K562 (cell line): ENCODE results near the gene ASPA. TPM values are rescaled to one million over a fixed set of nuclear protein-coding genes. Genes with fewer than 3 reads are reported as not detected.

Source experiments
- CBX1 ChIP-seq: sonication (generic); IDR thresholded peaks from 2 replicates; pipeline ENCODE4 v1.6.1; 2016; ENCODE audit warnings: antibody characterized with exemption, low read depth, mild to moderate bottlenecking
- GABPB2 ChIP-seq: fragments of 250-450 bp; sonication (Bioruptor Pico); conservative IDR thresholded peaks from 2 replicates; pipeline ENCODE4 v1.5.1; 2021; ENCODE audit warnings: mild to moderate bottlenecking
- GTF2F1 ChIP-seq: IDR thresholded peaks from 2 replicates; pipeline ENCODE4 v1.6.1; 2011; ENCODE audit warnings: low read depth, low read length, improper control_type of control experiment
- NR2F6 ChIP-seq: fragments of 450-650 bp; formaldehyde crosslinking; IDR thresholded peaks from 2 replicates; pipeline ENCODE4 v1.4.0; 2020; ENCODE audit warnings: mild to moderate bottlenecking
- NRF1 ChIP-seq, 2 experiments: fragments of 450-650 bp; IDR thresholded peaks in 1 of 2; conservative IDR thresholded peaks in 1 of 2; 2 replicates each; pipeline ENCODE4 v1.6.1; 2014; ENCODE audit warnings: mild to moderate bottlenecking in 2 of 2
- PTRF ChIP-seq: fragments of 450-650 bp; IDR thresholded peaks from 2 replicates; pipeline ENCODE4 v1.6.1; 2016; ENCODE audit warnings: mild to moderate bottlenecking, missing genetic modification characterization, missing compliant biosample characterization
- SIN3B ChIP-seq: fragments of 450-650 bp; IDR thresholded peaks from 2 replicates; pipeline ENCODE4 v1.6.1; 2017; ENCODE audit warnings: low read depth, mild to moderate bottlenecking, moderate library complexity
- ZNF124 ChIP-seq: sonication (generic); formaldehyde crosslinking; IDR thresholded peaks from 2 replicates; pipeline ENCODE4 v1.8.1; 2022; ENCODE audit warnings: missing genetic modification reagents
- ZNF384 ChIP-seq: IDR thresholded peaks from 2 replicates; pipeline ENCODE4 v1.6.1; 2012; ENCODE audit warnings: low read depth, low read length, improper control_type of control experiment
- ZNF644 ChIP-seq: fragments of 200-800 bp; sonication (Bioruptor generic); IDR thresholded peaks from 2 replicates; pipeline ENCODE4 v1.6.1; 2016; ENCODE audit warnings: low read depth, missing genetic modification characterization, missing compliant biosample characterization
- ZNF696 ChIP-seq: fragments of 250-450 bp; sonication (Bioruptor Pico); conservative IDR thresholded peaks from 2 replicates; pipeline ENCODE4 v1.4.0; 2020; ENCODE audit warnings: mild to moderate bottlenecking, moderate library complexity
- polyA plus RNA-seq, 8 experiments: library from polyadenylated mRNA; depleted of rRNA in 4 of 8; stranded (reverse) in 5 of 8; unstranded in 3 of 8; fragments of >200 nt; fragmentation: Nextera tagmentation in 2 of 8; fragmentation: Illumina TruSeq in 1 of 8; extraction: Ambion mirVana in 2 of 8; extraction: Trizol in 1 of 8; gene quantifications; 2 replicates each; pipeline versions ENCODE4 v1.2.1 to v1.2.3, GENCODE V29; 2011 to 2014; ENCODE audit warnings: inconsistent platforms in 1 of 8, missing spikeins in 1 of 8
- total RNA-seq, 7 experiments: library from RNA; depleted of rRNA in 6 of 7; stranded (reverse); fragments of >200 nt in 6 of 7; fragmentation: Illumina TruSeq in 2 of 7; extraction: Trizol in 2 of 7; gene quantifications; 2 replicates each; pipeline versions ENCODE4 v1.2.1 to v1.2.3, GENCODE V29; 2011 to 2021; ENCODE audit warnings: low replicate concordance in 1 of 7
- TF ChIP-seq, protein P1 (sequence below): fragments of 200-600 bp; sonication (generic); IDR thresholded peaks from one replicate; pipeline ENCODE4 v1.6.1; 2012; ENCODE audit warnings: mild to moderate bottlenecking, low read depth, low read length, inconsistent platforms
- TF ChIP-seq, protein P2 (sequence below): fragments of 250-450 bp; sonication (Bioruptor Pico); IDR thresholded peaks from 2 replicates; pipeline ENCODE4 v1.5.0; 2020; ENCODE audit warnings: mild to moderate bottlenecking
- TF ChIP-seq, protein P3 (sequence below): sonication (generic); formaldehyde crosslinking; IDR thresholded peaks from 2 replicates; pipeline ENCODE4 v1.8.0; 2022; ENCODE audit warnings: missing genetic modification reagents, mild to moderate bottlenecking, borderline replicate concordance

ASPA gene
- total and polyA plus RNA-seq, 9 of the 15 experiments (the other 6 are each of a cell fraction or from before 2014, with no cell fraction given) = not detected

DNA sequence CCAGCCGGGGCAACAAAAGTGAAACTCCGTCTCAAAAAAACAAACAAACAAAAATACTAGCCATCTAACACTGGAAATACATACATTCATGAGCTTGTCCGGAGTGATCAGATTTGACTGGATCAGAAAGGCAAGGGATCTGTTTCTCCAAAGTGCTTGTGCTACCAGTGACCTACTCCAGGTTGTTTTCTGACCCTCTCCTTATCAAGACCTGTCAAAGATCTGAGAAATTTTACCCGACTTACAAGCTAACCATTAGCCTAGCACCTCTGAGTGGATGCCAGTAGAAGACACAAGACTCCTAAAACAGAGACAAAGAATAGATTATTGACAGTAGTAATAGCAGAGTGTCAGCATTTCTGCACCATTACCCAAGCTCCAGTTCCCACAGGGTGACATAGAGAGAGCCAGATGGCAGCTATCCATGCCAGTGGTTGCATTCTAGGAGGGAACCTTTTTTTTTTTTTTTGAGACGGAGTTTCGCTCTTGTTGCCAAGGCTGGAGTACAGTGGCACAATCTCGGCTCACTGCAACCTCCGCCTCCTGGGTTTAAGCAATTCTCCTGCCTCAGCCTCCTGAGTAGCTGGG, 9.8 kb downstream of the ASPA start (continued):
- TF ChIP-seq, protein P1, sequence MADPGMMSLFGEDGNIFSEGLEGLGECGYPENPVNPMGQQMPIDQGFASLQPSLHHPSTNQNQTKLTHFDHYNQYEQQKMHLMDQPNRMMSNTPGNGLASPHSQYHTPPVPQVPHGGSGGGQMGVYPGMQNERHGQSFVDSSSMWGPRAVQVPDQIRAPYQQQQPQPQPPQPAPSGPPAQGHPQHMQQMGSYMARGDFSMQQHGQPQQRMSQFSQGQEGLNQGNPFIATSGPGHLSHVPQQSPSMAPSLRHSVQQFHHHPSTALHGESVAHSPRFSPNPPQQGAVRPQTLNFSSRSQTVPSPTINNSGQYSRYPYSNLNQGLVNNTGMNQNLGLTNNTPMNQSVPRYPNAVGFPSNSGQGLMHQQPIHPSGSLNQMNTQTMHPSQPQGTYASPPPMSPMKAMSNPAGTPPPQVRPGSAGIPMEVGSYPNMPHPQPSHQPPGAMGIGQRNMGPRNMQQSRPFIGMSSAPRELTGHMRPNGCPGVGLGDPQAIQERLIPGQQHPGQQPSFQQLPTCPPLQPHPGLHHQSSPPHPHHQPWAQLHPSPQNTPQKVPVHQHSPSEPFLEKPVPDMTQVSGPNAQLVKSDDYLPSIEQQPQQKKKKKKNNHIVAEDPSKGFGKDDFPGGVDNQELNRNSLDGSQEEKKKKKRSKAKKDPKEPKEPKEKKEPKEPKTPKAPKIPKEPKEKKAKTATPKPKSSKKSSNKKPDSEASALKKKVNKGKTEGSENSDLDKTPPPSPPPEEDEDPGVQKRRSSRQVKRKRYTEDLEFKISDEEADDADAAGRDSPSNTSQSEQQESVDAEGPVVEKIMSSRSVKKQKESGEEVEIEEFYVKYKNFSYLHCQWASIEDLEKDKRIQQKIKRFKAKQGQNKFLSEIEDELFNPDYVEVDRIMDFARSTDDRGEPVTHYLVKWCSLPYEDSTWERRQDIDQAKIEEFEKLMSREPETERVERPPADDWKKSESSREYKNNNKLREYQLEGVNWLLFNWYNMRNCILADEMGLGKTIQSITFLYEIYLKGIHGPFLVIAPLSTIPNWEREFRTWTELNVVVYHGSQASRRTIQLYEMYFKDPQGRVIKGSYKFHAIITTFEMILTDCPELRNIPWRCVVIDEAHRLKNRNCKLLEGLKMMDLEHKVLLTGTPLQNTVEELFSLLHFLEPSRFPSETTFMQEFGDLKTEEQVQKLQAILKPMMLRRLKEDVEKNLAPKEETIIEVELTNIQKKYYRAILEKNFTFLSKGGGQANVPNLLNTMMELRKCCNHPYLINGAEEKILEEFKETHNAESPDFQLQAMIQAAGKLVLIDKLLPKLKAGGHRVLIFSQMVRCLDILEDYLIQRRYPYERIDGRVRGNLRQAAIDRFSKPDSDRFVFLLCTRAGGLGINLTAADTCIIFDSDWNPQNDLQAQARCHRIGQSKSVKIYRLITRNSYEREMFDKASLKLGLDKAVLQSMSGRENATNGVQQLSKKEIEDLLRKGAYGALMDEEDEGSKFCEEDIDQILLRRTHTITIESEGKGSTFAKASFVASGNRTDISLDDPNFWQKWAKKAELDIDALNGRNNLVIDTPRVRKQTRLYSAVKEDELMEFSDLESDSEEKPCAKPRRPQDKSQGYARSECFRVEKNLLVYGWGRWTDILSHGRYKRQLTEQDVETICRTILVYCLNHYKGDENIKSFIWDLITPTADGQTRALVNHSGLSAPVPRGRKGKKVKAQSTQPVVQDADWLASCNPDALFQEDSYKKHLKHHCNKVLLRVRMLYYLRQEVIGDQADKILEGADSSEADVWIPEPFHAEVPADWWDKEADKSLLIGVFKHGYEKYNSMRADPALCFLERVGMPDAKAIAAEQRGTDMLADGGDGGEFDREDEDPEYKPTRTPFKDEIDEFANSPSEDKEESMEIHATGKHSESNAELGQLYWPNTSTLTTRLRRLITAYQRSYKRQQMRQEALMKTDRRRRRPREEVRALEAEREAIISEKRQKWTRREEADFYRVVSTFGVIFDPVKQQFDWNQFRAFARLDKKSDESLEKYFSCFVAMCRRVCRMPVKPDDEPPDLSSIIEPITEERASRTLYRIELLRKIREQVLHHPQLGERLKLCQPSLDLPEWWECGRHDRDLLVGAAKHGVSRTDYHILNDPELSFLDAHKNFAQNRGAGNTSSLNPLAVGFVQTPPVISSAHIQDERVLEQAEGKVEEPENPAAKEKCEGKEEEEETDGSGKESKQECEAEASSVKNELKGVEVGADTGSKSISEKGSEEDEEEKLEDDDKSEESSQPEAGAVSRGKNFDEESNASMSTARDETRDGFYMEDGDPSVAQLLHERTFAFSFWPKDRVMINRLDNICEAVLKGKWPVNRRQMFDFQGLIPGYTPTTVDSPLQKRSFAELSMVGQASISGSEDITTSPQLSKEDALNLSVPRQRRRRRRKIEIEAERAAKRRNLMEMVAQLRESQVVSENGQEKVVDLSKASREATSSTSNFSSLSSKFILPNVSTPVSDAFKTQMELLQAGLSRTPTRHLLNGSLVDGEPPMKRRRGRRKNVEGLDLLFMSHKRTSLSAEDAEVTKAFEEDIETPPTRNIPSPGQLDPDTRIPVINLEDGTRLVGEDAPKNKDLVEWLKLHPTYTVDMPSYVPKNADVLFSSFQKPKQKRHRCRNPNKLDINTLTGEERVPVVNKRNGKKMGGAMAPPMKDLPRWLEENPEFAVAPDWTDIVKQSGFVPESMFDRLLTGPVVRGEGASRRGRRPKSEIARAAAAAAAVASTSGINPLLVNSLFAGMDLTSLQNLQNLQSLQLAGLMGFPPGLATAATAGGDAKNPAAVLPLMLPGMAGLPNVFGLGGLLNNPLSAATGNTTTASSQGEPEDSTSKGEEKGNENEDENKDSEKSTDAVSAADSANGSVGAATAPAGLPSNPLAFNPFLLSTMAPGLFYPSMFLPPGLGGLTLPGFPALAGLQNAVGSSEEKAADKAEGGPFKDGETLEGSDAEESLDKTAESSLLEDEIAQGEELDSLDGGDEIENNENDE = no peak
- TF ChIP-seq ZNF644 (tag) (no peak), NRF1 (conservative IDR thresholded peaks at IDR 0.05 in 1 of 2, IDR thresholded peaks at IDR 0.05 in 1 of 2) (no peak), GTF2F1 (no peak), CBX1 (no peak), ZNF696 (CRISPR knock-in tag) (no peak), PTRF (no peak), SIN3B (no peak), GABPB2 (CRISPR knock-in tag) (no peak), NR2F6 (CRISPR knock-in tag) (no peak), ZNF384 (no peak), ZNF124 (CRISPR knock-in tag) (no peak)
- TF ChIP-seq, protein P2, sequence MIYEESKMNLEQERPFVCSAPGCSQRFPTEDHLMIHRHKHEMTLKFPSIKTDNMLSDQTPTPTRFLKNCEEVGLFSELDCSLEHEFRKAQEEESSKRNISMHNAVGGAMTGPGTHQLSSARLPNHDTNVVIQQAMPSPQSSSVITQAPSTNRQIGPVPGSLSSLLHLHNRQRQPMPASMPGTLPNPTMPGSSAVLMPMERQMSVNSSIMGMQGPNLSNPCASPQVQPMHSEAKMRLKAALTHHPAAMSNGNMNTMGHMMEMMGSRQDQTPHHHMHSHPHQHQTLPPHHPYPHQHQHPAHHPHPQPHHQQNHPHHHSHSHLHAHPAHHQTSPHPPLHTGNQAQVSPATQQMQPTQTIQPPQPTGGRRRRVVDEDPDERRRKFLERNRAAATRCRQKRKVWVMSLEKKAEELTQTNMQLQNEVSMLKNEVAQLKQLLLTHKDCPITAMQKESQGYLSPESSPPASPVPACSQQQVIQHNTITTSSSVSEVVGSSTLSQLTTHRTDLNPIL (CRISPR knock-in tag) = no peak
- TF ChIP-seq, protein P3, sequence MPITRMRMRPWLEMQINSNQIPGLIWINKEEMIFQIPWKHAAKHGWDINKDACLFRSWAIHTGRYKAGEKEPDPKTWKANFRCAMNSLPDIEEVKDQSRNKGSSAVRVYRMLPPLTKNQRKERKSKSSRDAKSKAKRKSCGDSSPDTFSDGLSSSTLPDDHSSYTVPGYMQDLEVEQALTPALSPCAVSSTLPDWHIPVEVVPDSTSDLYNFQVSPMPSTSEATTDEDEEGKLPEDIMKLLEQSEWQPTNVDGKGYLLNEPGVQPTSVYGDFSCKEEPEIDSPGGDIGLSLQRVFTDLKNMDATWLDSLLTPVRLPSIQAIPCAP = no peak
